Activated naive CD8-positive, alpha-beta T cell treated with anti-CD3 and anti-CD28 coated beads, Interleukin-2, amount 50 U/mL, for 24 hours (primary cell): Measurements from ENCODE around the gene LRRC25.

Experiments used
- ATAC-seq: fragments of 150-1000 bp; cut with Tn5 transposase; one replicate; pipeline ENCODE4 v1.10.0; 2021
- DNase-seq: peaks from one replicate; pipeline ENCODE4 v3.0.0; 2021
- H3K27ac Mint-ChIP-seq: one replicate; pipeline ENCODE4 v1.8.0; 2021; ENCODE audit warnings: mild to moderate bottlenecking, mixed read lengths
- H3K27me3 Mint-ChIP-seq: one replicate; pipeline ENCODE4 v1.8.0; 2021; ENCODE audit warnings: mixed read lengths
- H3K36me3 Mint-ChIP-seq: one replicate; pipeline ENCODE4 v1.8.0; 2021; ENCODE audit warnings: low read depth, mixed read lengths
- H3K4me1 Mint-ChIP-seq: one replicate; pipeline ENCODE4 v1.8.0; 2021; ENCODE audit warnings: mixed read lengths
- H3K4me3 Mint-ChIP-seq: one replicate; pipeline ENCODE4 v1.8.0; 2021; ENCODE audit warnings: mild to moderate bottlenecking, moderate library complexity, mixed read lengths
- H3K9me3 Mint-ChIP-seq: one replicate; pipeline ENCODE4 v1.8.0; 2021; ENCODE audit warnings: mixed read lengths

The LRRC25 gene

GRCh38 chr19:18423258-18424020 is 26.0 kb upstream of the LRRC25 start:
- ATAC-seq = no peak
- Mint-ChIP-seq H3K36me3 (peaks cover 6% of the 10 kb centered on the region), H3K4me3 (peak overlapping the region; percentile 92)

GRCh38 chr19:18422530-18423191 is 25.2 kb upstream of the LRRC25 start:
- DNase-seq (no peak), ATAC-seq (no peak)
- peaks cover 57% of the 10 kb centered on the region for H3K4me1 Mint-ChIP-seq
- peaks cover 8% of the 10 kb centered on the region for H3K27me3 Mint-ChIP-seq
- no peaks in the 10 kb centered on the region for H3K9me3 Mint-ChIP-seq
- peak overlapping the region; percentile 92 for H3K4me3 Mint-ChIP-seq
- peak overlapping the region; percentile 78 for H3K27ac Mint-ChIP-seq
- peaks cover 6% of the 10 kb centered on the region for H3K36me3 Mint-ChIP-seq

More at GRCh38 chr19:18423258-18424020, 26.0 kb upstream of the LRRC25 start:
- Mint-ChIP-seq H3K27ac (no peak overlapping the region), H3K4me1 (peaks cover 49% of the 10 kb centered on the region), H3K9me3 (no peaks in the 10 kb centered on the region), H3K27me3 (peaks cover 2% of the 10 kb centered on the region)
- DNase-seq = no peak

GRCh38 chr19:18421371-18421959 is 24.0 kb upstream of the LRRC25 start:
- H3K9me3 Mint-ChIP-seq = no peaks in the 10 kb centered on the region
- peaks cover 6% of the 10 kb centered on the region for H3K36me3 Mint-ChIP-seq
- no peak for ATAC-seq
- no peak for DNase-seq
- H3K27me3 Mint-ChIP-seq = peaks cover 16% of the 10 kb centered on the region
- H3K4me1 Mint-ChIP-seq = peaks cover 66% of the 10 kb centered on the region
- peak overlapping the region; percentile 92 for H3K4me3 Mint-ChIP-seq
- H3K27ac Mint-ChIP-seq = peak overlapping the region; percentile 78

DNA sequence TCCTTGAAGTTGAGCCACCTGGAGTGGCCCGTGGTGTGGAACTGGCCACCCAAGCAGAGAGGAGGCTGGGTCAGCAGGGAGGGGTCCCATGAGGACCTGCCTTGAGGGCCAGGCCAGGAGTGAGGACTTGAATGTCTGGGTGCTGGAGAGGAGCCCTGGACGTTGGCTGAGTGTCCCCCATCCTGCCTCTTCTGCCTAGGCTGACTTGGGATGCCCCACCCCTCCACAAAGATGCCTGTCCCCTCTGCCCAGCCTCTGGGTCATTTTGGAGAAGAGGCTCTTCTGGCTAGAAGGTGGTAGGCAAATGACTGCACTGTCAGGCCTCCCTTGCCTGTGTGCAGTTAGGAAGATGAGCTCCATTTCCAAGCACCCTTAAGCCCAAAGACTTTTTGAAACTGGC is 23.5 kb upstream of the LRRC25 start:
- Mint-ChIP-seq H3K36me3 (peaks cover 6% of the 10 kb centered on the region), H3K27ac (peak overlapping the region; percentile 78), H3K9me3 (no peaks in the 10 kb centered on the region), H3K4me3 (peak overlapping the region; percentile 92), H3K4me1 (peaks cover 69% of the 10 kb centered on the region), H3K27me3 (peaks cover 19% of the 10 kb centered on the region)
- DNase-seq (no peak), ATAC-seq (no peak)

GRCh38 chr19:18419699-18420460 is 22.5 kb upstream of the LRRC25 start:
- Mint-ChIP-seq H3K9me3 (no peaks in the 10 kb centered on the region), H3K4me1 (peaks cover 75% of the 10 kb centered on the region), H3K36me3 (peaks cover 6% of the 10 kb centered on the region), H3K27ac (peak overlapping the region; percentile 78), H3K27me3 (peaks cover 25% of the 10 kb centered on the region), H3K4me3 (peak overlapping the region; percentile 92)
- peak; percentile 53 for DNase-seq
- peak; percentile 28 for ATAC-seq

DNA sequence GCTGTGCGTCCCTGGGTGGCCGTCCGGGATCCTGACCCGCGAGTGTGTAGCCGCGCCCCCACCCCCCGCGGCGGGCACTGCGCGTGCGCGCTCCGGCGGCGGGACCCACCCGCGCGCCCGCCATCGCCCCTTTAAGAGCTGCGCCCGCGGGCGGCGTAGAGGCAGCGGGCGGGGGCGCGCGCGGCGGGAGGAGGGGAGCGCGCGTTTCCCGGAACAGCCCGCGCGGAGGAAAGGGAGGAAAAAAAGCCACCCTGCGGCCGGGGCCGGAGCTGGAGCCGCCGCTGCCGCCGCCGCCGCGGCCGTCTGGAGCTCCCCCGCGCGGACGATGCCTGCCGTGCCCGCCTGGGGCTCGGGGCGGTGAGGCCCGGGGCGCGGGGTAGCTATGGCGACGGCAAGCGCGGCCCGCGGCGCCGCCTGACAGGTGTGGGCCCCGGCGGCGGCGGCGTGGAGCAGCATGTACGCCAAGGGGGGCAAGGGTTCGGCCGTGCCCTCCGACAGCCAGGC is 21.8 kb upstream of the LRRC25 start, which contains the start of gene SSBP4:
TSS of gene SSBP4 (plus strand) at position 204 of the 504 bp plus-strand sequence. CDS start at position 455, 251 bp downstream.
- ATAC-seq = peak; percentile 25
- Mint-ChIP-seq H3K27ac (peak within 1 kb of the TSS; percentile 80), H3K36me3 (peaks cover 6% of the 10 kb centered on the region), H3K9me3 (no peaks in the 10 kb centered on the region), H3K27me3 (peaks cover 27% of the 10 kb centered on the region), H3K4me3 (peak within 1 kb of the TSS; percentile 92), H3K4me1 (peaks cover 80% of the 10 kb centered on the region)
- DNase-seq = peak; percentile 78

DNA sequence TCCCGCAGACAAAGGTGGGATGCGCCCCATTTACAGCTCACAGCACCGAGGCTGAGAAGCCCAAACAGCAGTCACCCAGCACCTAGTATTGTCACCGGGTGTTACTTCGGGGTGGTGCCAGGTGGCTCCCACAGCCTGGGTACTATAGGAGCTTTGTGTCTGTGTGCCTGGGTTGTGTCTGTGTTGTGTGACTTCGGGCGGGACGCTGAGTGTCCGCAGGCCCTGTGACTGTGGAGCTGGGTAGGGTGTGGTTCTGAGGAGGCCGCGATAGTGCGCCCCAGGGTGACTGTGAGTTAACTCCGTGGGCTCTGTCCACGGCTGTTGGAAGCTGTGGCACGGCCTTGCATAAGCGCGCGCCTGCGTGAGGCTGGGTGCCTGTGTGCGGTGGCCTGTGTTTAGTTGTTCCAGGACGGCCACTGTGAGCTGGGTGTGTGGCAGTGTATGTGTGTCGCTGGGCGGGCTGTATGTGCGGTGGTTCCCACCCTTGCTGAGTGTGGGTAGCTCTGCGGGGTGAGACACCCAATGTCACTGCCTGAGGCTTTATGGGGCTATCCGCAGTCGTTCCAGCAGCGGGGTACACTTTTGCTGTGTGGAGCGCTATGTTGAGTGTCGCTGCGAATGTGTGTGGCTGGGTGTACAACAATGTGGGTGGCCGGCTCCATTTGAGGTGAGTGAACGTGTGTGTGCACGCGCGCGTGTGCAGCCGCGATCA is 21.2 kb upstream of the LRRC25 start:
- DNase-seq (no peak), ATAC-seq (peak; percentile 15)
- H3K4me3 Mint-ChIP-seq = peak overlapping the region; percentile 92
- peaks cover 6% of the 10 kb centered on the region for H3K36me3 Mint-ChIP-seq
- no peaks in the 10 kb centered on the region for H3K9me3 Mint-ChIP-seq
- H3K4me1 Mint-ChIP-seq = peaks cover 78% of the 10 kb centered on the region
- peak overlapping the region; percentile 80 for H3K27ac Mint-ChIP-seq
- H3K27me3 Mint-ChIP-seq = peaks cover 30% of the 10 kb centered on the region

GRCh38 chr19:18418029-18418482 is 20.6 kb upstream of the LRRC25 start:
- peaks cover 30% of the 10 kb centered on the region for H3K27me3 Mint-ChIP-seq
- no peak for ATAC-seq
- no peaks in the 10 kb centered on the region for H3K9me3 Mint-ChIP-seq
- H3K4me1 Mint-ChIP-seq = peaks cover 73% of the 10 kb centered on the region
- peak overlapping the region; percentile 92 for H3K4me3 Mint-ChIP-seq
- peak; percentile 49 for DNase-seq
- peak overlapping the region; percentile 80 for H3K27ac Mint-ChIP-seq
- H3K36me3 Mint-ChIP-seq = peaks cover 6% of the 10 kb centered on the region

GRCh38 chr19:18417250-18418028 is 20.0 kb upstream of the LRRC25 start:
- ATAC-seq (no peak), DNase-seq (no peak)
- H3K9me3 Mint-ChIP-seq = no peaks in the 10 kb centered on the region
- peaks cover 67% of the 10 kb centered on the region for H3K4me1 Mint-ChIP-seq
- peak overlapping the region; percentile 79 for H3K27ac Mint-ChIP-seq
- H3K36me3 Mint-ChIP-seq = peaks cover 6% of the 10 kb centered on the region
- H3K4me3 Mint-ChIP-seq = peak overlapping the region; percentile 92
- H3K27me3 Mint-ChIP-seq = peaks cover 30% of the 10 kb centered on the region

- ATAC-seq (peak; percentile 22), DNase-seq (peak; percentile 78)
- no peaks in the 10 kb centered on the region for H3K9me3 Mint-ChIP-seq
- peak overlapping the region; percentile 68 for H3K4me3 Mint-ChIP-seq
- H3K27ac Mint-ChIP-seq = peak overlapping the region; percentile 79
- H3K4me1 Mint-ChIP-seq = peaks cover 62% of the 10 kb centered on the region
- peaks cover 6% of the 10 kb centered on the region for H3K36me3 Mint-ChIP-seq
- H3K27me3 Mint-ChIP-seq = peaks cover 30% of the 10 kb centered on the region
These were observed 19.4 kb upstream of the LRRC25 start for GRCh38 chr19:18416778-18417249.

GRCh38 chr19:18415178-18415867 is 17.9 kb upstream of the LRRC25 start:
- ATAC-seq (no peak), DNase-seq (no peak)
- peaks cover 33% of the 10 kb centered on the region for H3K27me3 Mint-ChIP-seq
- no peaks in the 10 kb centered on the region for H3K9me3 Mint-ChIP-seq
- peaks cover 51% of the 10 kb centered on the region for H3K4me1 Mint-ChIP-seq
- peak overlapping the region; percentile 41 for H3K4me3 Mint-ChIP-seq
- peaks cover 2% of the 10 kb centered on the region for H3K36me3 Mint-ChIP-seq
- H3K27ac Mint-ChIP-seq = no peak overlapping the region

DNA sequence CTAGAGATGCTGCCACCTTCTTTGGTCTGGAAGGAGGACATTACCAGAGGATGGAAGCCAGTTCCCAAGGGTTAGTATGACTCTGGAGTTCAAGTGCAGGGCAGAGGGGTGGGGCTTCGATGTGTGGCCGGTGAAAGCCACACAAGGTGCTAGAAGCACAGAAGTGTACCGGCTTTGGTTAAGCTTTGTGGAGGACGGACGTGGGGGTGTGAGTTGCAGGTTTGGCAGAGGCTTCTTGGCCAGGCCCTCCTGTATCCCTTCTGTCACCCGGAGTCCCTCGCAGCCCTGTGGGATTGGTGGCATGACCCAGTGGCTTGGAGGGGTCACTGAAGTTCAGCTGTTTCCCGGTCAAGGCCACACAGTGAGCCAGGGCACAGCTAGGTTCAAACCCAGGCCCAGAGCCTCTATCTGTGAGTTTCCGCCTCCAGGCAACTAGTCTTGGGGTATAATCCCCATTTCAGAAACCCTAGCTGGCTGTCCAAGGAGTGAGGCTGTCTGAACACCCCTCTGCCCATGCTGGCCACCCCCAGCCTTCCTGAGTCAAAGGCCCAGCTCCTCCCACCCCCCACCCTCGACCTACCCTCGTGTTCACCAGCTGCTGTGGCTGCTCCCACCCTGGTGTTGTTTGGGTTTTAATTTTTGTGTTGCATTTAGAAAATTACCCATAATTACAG is 17.2 kb upstream of the LRRC25 start:
- DNase-seq = no peak
- Mint-ChIP-seq H3K4me3 (no peak overlapping the region), H3K27ac (no peak overlapping the region), H3K4me1 (peaks cover 50% of the 10 kb centered on the region), H3K27me3 (peaks cover 33% of the 10 kb centered on the region), H3K9me3 (no peaks in the 10 kb centered on the region), H3K36me3 (no peaks in the 10 kb centered on the region)
- no peak for ATAC-seq
